ENCODE results near the gene SLC30A2. TPM values are rescaled to one million over a fixed set of nuclear protein-coding genes. Genes with fewer than 3 reads are reported as not detected.

The SLC30A2 gene
- total and polyA plus RNA-seq, 10 donors, result not detected

DNA sequence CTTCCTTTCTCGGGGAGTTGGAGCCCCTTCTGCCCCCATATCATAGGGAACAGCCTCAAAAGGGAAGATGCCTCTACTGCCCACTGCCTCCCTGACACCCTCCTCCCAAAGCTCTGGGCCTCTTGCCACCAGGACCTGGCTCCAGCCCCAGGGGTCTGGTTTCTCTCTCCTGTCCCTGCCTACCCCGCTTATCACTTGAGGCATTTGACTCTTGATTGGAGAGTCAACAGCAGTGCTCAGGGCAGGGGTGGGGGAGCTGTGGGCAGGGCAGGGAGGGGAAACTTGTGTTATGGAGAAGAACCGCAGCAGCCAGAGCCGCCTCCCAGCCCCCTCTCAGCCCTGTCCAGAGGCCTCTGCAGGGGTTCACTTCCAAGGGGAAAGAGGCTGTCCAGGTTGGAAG lies 20.9 kb upstream of the SLC30A2 start:
- WGBS, 5 donors, result 69 to 81% (median 76%) methylated on average over 4 of the region's 4 CpGs
- no peaks in the 10 kb centered on the region for H3K9me3 ChIP-seq
- intact Hi-C loops (cut with DNase I; ENCODE audit: low total_unique reads), result no loop called here

DNA sequence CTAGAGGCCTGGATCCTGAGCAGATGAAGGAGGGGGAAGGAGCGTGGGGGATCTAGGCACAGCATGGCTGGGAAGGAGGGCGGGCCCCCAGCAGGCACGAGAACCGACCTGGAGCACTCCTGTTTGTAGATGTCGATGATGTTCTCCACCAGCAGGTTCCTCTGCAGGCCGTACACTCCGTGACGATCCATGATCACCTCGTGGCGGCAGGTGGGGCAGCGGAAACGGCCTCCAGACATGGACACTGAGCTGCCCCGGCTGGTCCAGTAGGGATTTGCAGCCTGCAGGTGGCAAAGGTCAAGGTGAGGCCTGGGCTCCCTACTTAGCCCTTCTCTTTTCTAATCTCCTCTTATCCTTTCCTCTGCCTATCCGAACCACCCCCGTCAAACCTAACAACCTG lies 20.2 kb upstream of the SLC30A2 start:
- TF ChIP-seq CTCF (IDR thresholded peaks at IDR 0.05 in 8 of 11, conservative IDR thresholded peaks at IDR 0.05 in 3 of 11) (no peak), POLR2A (IDR thresholded peaks at IDR 0.05) (no peak), POLR2AphosphoS5 (IDR thresholded peaks at IDR 0.05) (no peak)
- DNase-seq, result no peak
- Histone ChIP-seq H3K36me3 (no peaks in the 10 kb centered on the region), H3K27ac (no peak overlapping the region), H3K9me3 (no peaks in the 10 kb centered on the region), H3K4me3 (no peak overlapping the region), H3K4me1 (no peaks in the 10 kb centered on the region), H3K27me3 (replicated peaks in 1 of 7) (peaks cover 0 to 21% (median 0%) of the 10 kb centered on the region in 7 donors)
- WGBS, 5 donors, result 74 to 88% (median 85%) methylated on average over 15 of the region's 15 CpGs
- intact Hi-C loops (cut with DNase I; ENCODE audit: low total_unique reads), result no loop called here

More for the DNA sequence above, 20.9 kb upstream of the SLC30A2 start:
- DNase-seq, result no peak
- Histone ChIP-seq H3K27ac (no peak overlapping the region), H3K4me3 (no peak overlapping the region), H3K36me3 (no peaks in the 10 kb centered on the region), H3K4me1 (no peaks in the 10 kb centered on the region), H3K27me3 (replicated peaks in 1 of 7) (peaks cover 0 to 21% (median 0%) of the 10 kb centered on the region in 7 donors)
- TF ChIP-seq POLR2A (IDR thresholded peaks at IDR 0.05) (no peak), CTCF (IDR thresholded peaks at IDR 0.05 in 8 of 11, conservative IDR thresholded peaks at IDR 0.05 in 3 of 11) (no peak), POLR2AphosphoS5 (IDR thresholded peaks at IDR 0.05) (no peak)

- DNase-seq, result no peak
- Histone ChIP-seq H3K4me3 (no peak overlapping the region), H3K9me3 (no peaks in the 10 kb centered on the region), H3K27ac (no peak overlapping the region), H3K36me3 (no peaks in the 10 kb centered on the region), H3K27me3 (replicated peaks in 1 of 7) (peaks cover 0 to 21% (median 0%) of the 10 kb centered on the region in 7 donors), H3K4me1 (no peaks in the 10 kb centered on the region)
- intact Hi-C loops (cut with DNase I; ENCODE audit: low total_unique reads), result no loop called here
- TF ChIP-seq POLR2A (IDR thresholded peaks at IDR 0.05), result no peak
- no peak for TF ChIP-seq CTCF (IDR thresholded peaks at IDR 0.05 in 8 of 11, conservative IDR thresholded peaks at IDR 0.05 in 3 of 11)
- TF ChIP-seq POLR2AphosphoS5 (IDR thresholded peaks at IDR 0.05), result no peak
- 75 to 95% (median 85%) methylated on average over 3 of the region's 3 CpGs for WGBS, 5 donors
Observed at GRCh38 chr1:26064553-26064952, 18.6 kb upstream of the SLC30A2 start.

DNA sequence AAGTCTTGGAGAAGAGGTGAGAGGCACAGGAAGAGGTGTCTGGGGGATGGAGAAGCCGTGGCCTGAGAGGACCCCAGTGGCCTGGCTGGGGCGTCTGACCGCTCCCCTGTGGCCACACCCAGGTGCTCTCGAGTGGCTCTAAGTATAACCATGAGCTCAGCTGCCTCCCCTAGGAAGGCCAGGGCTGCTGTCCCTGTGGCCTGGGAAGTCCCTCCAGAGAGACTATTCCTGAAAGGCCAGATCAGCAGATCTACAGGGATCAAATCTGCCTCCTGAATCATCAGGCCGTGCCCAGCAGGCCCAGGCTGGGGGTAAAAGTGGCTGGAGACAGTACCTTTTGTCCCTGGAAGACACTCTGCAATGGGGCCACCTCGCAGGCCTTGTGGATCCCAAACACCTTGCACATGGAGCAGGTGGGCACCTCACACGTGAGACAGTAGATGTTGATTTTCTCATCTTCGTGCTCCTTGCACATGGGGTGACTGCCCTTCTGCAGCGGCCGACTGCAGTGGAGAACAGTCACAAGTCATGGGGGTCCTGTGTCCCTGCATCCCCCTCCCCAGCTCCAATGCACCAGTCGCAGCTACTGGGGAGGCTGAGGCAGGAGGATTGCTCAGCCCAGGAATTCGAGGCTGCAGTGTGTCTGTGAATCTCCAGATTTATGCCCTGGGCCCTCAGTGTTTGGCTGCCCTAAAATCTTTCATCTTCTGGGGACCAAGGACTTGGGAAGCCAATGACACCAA lies 15.1 kb upstream of the SLC30A2 start:
- DNase-seq, result no peak
- Histone ChIP-seq H3K36me3 (no peaks in the 10 kb centered on the region), H3K27ac (no peak overlapping the region), H3K4me1 (no peaks in the 10 kb centered on the region), H3K27me3 (replicated peaks in 1 of 7) (peaks cover 0 to 8% (median 0%) of the 10 kb centered on the region in 7 donors), H3K4me3 (no peak overlapping the region), H3K9me3 (no peaks in the 10 kb centered on the region)
- TF ChIP-seq CTCF (IDR thresholded peaks at IDR 0.05 in 8 of 11, conservative IDR thresholded peaks at IDR 0.05 in 3 of 11) (no peak), POLR2A (IDR thresholded peaks at IDR 0.05) (no peak), POLR2AphosphoS5 (IDR thresholded peaks at IDR 0.05) (no peak)
- WGBS, 5 donors, result 54 to 85% (median 78%) methylated on average over 5 to 12 of the region's 12 CpGs
- intact Hi-C loops (cut with DNase I; ENCODE audit: low total_unique reads), result no loop called here

All from spleen (tissue), 11 donors.